Neural cell (in vitro differentiated cells): ENCODE data around the gene PTMS. TPM values are rescaled to one million over a fixed set of nuclear protein-coding genes. Genes with fewer than 3 reads are reported as not detected.

Source experiments
- H2AFZ ChIP-seq: fragments of 200-600, 300-800 bp; sonication (generic), shearing (Covaris generic); 2 replicates; pipeline ENCODE4 v1.6.0; 2014; ENCODE audit warnings: low read depth, mild to moderate bottlenecking, antibody characterized with exemption, low read length, moderate library complexity
- H3F3A ChIP-seq: fragments of 200-600 bp; shearing (Covaris generic); 2 replicates; pipeline ENCODE4 v1.6.1; 2016; ENCODE audit warnings: mild to moderate bottlenecking, moderate library complexity, mixed read lengths, antibody characterized with exemption, low read length; ENCODE audit not compliant: insufficient read depth, poor library complexity, severe bottlenecking
- H3K27ac ChIP-seq: fragments of 200-600, 300-800 bp; sonication (generic), shearing (Covaris generic); 2 replicates; pipeline ENCODE4 v1.5.1; 2014; ENCODE audit warnings: mild to moderate bottlenecking, low read length, moderate library complexity
- H3K27me3 ChIP-seq: fragments of 300-800, 200-600 bp; sonication (generic), shearing (Covaris generic); 2 replicates; pipeline ENCODE4 v1.6.0; 2014; ENCODE audit warnings: mild to moderate bottlenecking, low read depth, low read length, moderate library complexity; ENCODE audit not compliant: insufficient read depth
- H3K36me3 ChIP-seq: fragments of 300-800, 200-600 bp; sonication (generic), shearing (Covaris generic); 2 replicates; pipeline ENCODE4 v1.5.1; 2014; ENCODE audit warnings: mild to moderate bottlenecking, antibody characterized with exemption, low read length, moderate library complexity; ENCODE audit not compliant: insufficient read depth
- H3K4me2 ChIP-seq: fragments of 300-800, 200-600 bp; sonication (generic), shearing (Covaris generic); 2 replicates; pipeline ENCODE4 v1.6.0; 2014; ENCODE audit warnings: mild to moderate bottlenecking, low read length
- H3K4me3 ChIP-seq: fragments of 300-800, 200-600 bp; sonication (generic), shearing (Covaris generic); 2 replicates; pipeline ENCODE4 v1.5.1; 2014; ENCODE audit warnings: mild to moderate bottlenecking, low read length, moderate library complexity
- H3K79me2 ChIP-seq: fragments of 200-600 bp; shearing (Covaris generic); replicated peaks from 2 replicates; pipeline ENCODE4 v1.6.0; 2014; ENCODE audit warnings: mild to moderate bottlenecking, low read length, moderate library complexity; ENCODE audit not compliant: insufficient read depth
- H3K9ac ChIP-seq: fragments of 300-800, 200-600 bp; sonication (generic), shearing (Covaris generic); 2 replicates; pipeline ENCODE4 v1.6.1; 2016; ENCODE audit warnings: mild to moderate bottlenecking, low read length, mixed read lengths
- H3K9me2 ChIP-seq: fragments of 200-600 bp; shearing (Covaris generic); 2 replicates; pipeline ENCODE4 v1.6.1; 2016; ENCODE audit warnings: mild to moderate bottlenecking, low read length, mixed read lengths; ENCODE audit not compliant: insufficient read depth
- H3K9me3 ChIP-seq: fragments of 200-600, 300-800 bp; sonication (generic), shearing (Covaris generic); 2 replicates; pipeline ENCODE4 v1.6.1; 2016; ENCODE audit warnings: mild to moderate bottlenecking, mixed run types, low read length, moderate library complexity, mixed read lengths
- H4K20me1 ChIP-seq: fragments of 200-600 bp; shearing (Covaris generic); 2 replicates; pipeline ENCODE4 v1.6.1; 2016; ENCODE audit warnings: mild to moderate bottlenecking, mixed run types; ENCODE audit not compliant: insufficient read depth
- CTCF ChIP-seq: fragments of 450-650 bp; IDR thresholded peaks from 2 replicates; pipeline ENCODE4 v1.5.1; 2014; ENCODE audit warnings: antibody characterized with exemption, mild to moderate bottlenecking, moderate library complexity; ENCODE audit not compliant: poor library complexity, severe bottlenecking
- EP300 ChIP-seq: fragments of 450-650 bp; conservative IDR thresholded peaks from 2 replicates; pipeline ENCODE4 v1.6.1; 2014; ENCODE audit warnings: antibody characterized with exemption, mild to moderate bottlenecking, moderate library complexity; ENCODE audit not compliant: poor library complexity, severe bottlenecking
- EZH2 ChIP-seq: fragments of 200-600, 300-800 bp; shearing (Covaris generic), sonication (generic); IDR thresholded peaks from 2 replicates; pipeline ENCODE4 v1.6.1; 2014; ENCODE audit warnings: antibody characterized with exemption, low read length, borderline replicate concordance, mild to moderate bottlenecking; ENCODE audit not compliant: insufficient read depth, poor library complexity, severe bottlenecking
- MXI1 ChIP-seq: fragments of 450-650 bp; conservative IDR thresholded peaks from 2 replicates; pipeline ENCODE4 v1.6.1; 2014; ENCODE audit warnings: antibody characterized with exemption, mild to moderate bottlenecking; ENCODE audit not compliant: poor library complexity, severe bottlenecking
- POLR2AphosphoS5 ChIP-seq: IDR thresholded peaks from 2 replicates; pipeline ENCODE4 v1.6.1; 2012
- RAD21 ChIP-seq: fragments of 450-650 bp; conservative IDR thresholded peaks from 2 replicates; pipeline ENCODE4 v1.6.1; 2014; ENCODE audit warnings: antibody characterized with exemption, mild to moderate bottlenecking, moderate library complexity
- REST ChIP-seq: IDR thresholded peaks from 2 replicates; pipeline ENCODE4 v1.6.1; 2012; ENCODE audit warnings: borderline replicate concordance
- SMC3 ChIP-seq: fragments of 450-650 bp; conservative IDR thresholded peaks from 2 replicates; pipeline ENCODE4 v1.6.1; 2014; ENCODE audit warnings: antibody characterized with exemption, mild to moderate bottlenecking, moderate library complexity; ENCODE audit not compliant: poor library complexity
- TAF1 ChIP-seq: IDR thresholded peaks from 2 replicates; pipeline ENCODE4 v1.6.1; 2012; ENCODE audit warnings: low read depth
- polyA plus RNA-seq: library from polyadenylated mRNA; depleted of rRNA; stranded (reverse); fragments of >200 nt; gene quantifications from 2 replicates; pipeline ENCODE4 v1.2.3, GENCODE V29; 2014

Gene PTMS
- polyA plus RNA-seq, 1 donor from 2014 or later = 557 TPM

GRCh38 chr12:6778217-6778573 is 12.0 kb downstream of the PTMS start:
- Histone ChIP-seq H3K9me3 (no peaks in the 10 kb centered on the region), H3K9ac (peak overlapping the region; percentile 62), H2AFZ (no peak overlapping the region), H3K9me2 (no peaks in the 10 kb centered on the region), H3K27me3 (no peaks in the 10 kb centered on the region), H3K79me2 (no peaks in the 10 kb centered on the region), H4K20me1 (no peaks in the 10 kb centered on the region), H3K36me3 (peaks cover 3% of the 10 kb centered on the region), H3K4me2 (peak overlapping the region; percentile 6), H3F3A (no peaks in the 10 kb centered on the region), H3K4me3 (peak overlapping the region; percentile 55), H3K27ac (peak overlapping the region; percentile 79)
- TF ChIP-seq REST = no peak
- no peak for TF ChIP-seq POLR2AphosphoS5
- TF ChIP-seq MXI1 = no peak
- no peak for TF ChIP-seq EZH2
- no peak for TF ChIP-seq CTCF
- TF ChIP-seq RAD21 = no peak
- TF ChIP-seq TAF1 = no peak
- TF ChIP-seq SMC3 = no peak
- no peak for TF ChIP-seq EP300

GRCh38 chr12:6778574-6779550 is 12.7 kb downstream of the PTMS start:
- peak overlapping the region; percentile 55 for H3K4me3 ChIP-seq
- H3K9ac ChIP-seq = peak overlapping the region; percentile 62
- no peaks in the 10 kb centered on the region for H4K20me1 ChIP-seq
- no peaks in the 10 kb centered on the region for H3K79me2 ChIP-seq
- H3K36me3 ChIP-seq = peaks cover 3% of the 10 kb centered on the region
- no peak overlapping the region for H2AFZ ChIP-seq
- H3K9me2 ChIP-seq = no peaks in the 10 kb centered on the region
- no peaks in the 10 kb centered on the region for H3F3A ChIP-seq
- H3K9me3 ChIP-seq = no peaks in the 10 kb centered on the region
- H3K4me2 ChIP-seq = peak overlapping the region; percentile 6
- no peaks in the 10 kb centered on the region for H3K27me3 ChIP-seq
- TF ChIP-seq EP300 (peak; percentile 73), MXI1 (peak; percentile 91), SMC3 (peak; percentile 98), TAF1 (peak; percentile 51), REST (peak; percentile 53), CTCF (peak; percentile 99), POLR2AphosphoS5 (no peak), EZH2 (no peak), RAD21 (peak; percentile 98)
- H3K27ac ChIP-seq = peak overlapping the region; percentile 79
